ENCODE results near the gene APOBEC2.

The APOBEC2 gene

GRCh38 chr6:41092421-41093140, 39.6 kb downstream of the APOBEC2 start:
- no peak for DNase-seq

- no peak for DNase-seq
These were observed 40.7 kb downstream of the APOBEC2 start for GRCh38 chr6:41093729-41094128.

- no peak for DNase-seq
These were observed 44.6 kb downstream of the APOBEC2 start for GRCh38 chr6:41097467-41098090.

DNA sequence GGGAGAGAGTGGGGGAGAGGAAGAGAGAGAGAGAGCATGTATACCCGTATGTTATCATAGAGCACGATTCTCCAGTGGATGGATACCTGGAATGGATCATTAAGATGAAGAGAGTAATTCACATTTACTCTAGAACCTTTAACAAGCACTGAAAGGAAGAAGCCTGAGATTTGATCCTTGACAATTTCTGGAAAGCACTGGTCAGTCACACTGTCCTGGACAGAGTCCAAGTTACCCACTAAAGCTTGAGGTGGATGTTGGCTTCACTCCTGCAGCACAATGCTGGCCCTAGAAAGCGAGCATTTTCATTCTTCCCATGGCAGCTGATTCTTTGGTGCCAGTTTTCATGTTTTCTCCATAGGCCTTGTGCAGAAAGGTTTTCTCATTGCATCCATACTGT, 45.4 kb downstream of the APOBEC2 start:
- no peak for DNase-seq

GRCh38 chr6:41100871-41101287, 47.9 kb downstream of the APOBEC2 start:
- peak; percentile 39 for DNase-seq

DNA sequence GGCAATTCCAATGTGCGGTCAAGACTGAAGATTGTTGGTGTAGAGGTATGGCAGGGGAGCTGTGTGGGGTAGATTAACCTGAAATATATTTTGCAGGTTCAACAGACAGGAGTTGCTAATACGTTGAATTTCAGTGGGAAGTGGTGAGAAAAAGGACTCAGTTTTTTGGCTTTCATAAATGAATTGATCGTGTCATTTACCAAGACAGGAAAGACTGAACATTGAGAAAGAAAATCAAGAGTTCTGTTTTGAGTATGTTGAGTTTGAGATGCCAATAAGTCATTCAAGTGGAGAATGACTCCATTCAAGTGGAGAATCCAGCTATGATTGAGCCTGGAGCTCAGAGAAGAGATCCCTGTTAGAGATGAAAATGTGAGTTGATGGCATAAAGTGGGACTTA, 50.8 kb downstream of the APOBEC2 start:
- no peak for DNase-seq

DNA sequence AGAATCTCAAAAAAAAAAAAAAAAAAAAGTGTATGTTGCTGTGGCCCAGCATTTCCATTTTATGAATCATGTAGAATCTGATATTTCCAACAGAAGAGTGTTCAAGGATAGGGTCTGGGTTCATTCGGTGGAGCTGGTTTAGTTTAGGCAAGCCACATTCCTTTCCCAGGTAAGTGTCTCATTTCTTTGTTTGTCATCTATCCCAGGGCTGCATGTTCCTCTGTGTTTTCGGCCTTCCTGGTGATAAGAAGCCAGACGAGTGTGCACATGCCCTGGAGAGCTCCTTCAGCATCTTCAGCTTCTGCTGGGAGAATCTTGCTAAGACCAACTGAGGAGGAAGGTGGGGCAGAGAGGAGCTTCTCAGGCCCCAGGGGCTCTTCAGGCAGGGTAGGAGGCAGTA, 58.0 kb downstream of the APOBEC2 start:
- DNase-seq: no peak
